ENCODE results near the gene ERI3. TPM values are rescaled to one million over a fixed set of nuclear protein-coding genes. Genes with fewer than 3 reads are reported as not detected.

The ERI3 gene
- total RNA-seq, 1 experiment from 2014 or later = 74.7 TPM

- TF ChIP-seq FOXP1 (CRISPR knock-in tag; IDR thresholded peaks at IDR 0.05; ENCODE audit: borderline replicate concordance) (no peak), CREM (CRISPR knock-in tag; IDR thresholded peaks at IDR 0.05) (no peak), HMGA2 (CRISPR knock-in tag; IDR thresholded peaks at IDR 0.05) (no peak), GTF2I (CRISPR knock-in tag; conservative IDR thresholded peaks at IDR 0.05) (no peak)
- TF ChIP-seq, protein P1, sequence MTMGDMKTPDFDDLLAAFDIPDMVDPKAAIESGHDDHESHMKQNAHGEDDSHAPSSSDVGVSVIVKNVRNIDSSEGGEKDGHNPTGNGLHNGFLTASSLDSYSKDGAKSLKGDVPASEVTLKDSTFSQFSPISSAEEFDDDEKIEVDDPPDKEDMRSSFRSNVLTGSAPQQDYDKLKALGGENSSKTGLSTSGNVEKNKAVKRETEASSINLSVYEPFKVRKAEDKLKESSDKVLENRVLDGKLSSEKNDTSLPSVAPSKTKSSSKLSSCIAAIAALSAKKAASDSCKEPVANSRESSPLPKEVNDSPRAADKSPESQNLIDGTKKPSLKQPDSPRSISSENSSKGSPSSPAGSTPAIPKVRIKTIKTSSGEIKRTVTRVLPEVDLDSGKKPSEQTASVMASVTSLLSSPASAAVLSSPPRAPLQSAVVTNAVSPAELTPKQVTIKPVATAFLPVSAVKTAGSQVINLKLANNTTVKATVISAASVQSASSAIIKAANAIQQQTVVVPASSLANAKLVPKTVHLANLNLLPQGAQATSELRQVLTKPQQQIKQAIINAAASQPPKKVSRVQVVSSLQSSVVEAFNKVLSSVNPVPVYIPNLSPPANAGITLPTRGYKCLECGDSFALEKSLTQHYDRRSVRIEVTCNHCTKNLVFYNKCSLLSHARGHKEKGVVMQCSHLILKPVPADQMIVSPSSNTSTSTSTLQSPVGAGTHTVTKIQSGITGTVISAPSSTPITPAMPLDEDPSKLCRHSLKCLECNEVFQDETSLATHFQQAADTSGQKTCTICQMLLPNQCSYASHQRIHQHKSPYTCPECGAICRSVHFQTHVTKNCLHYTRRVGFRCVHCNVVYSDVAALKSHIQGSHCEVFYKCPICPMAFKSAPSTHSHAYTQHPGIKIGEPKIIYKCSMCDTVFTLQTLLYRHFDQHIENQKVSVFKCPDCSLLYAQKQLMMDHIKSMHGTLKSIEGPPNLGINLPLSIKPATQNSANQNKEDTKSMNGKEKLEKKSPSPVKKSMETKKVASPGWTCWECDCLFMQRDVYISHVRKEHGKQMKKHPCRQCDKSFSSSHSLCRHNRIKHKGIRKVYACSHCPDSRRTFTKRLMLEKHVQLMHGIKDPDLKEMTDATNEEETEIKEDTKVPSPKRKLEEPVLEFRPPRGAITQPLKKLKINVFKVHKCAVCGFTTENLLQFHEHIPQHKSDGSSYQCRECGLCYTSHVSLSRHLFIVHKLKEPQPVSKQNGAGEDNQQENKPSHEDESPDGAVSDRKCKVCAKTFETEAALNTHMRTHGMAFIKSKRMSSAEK (CRISPR knock-in tag; IDR thresholded peaks at IDR 0.05; ENCODE audit: borderline replicate concordance) = no peak
Measured at GRCh38 chr1:44375547-44375946, 20.5 kb upstream of the ERI3 start (continued).

DNA sequence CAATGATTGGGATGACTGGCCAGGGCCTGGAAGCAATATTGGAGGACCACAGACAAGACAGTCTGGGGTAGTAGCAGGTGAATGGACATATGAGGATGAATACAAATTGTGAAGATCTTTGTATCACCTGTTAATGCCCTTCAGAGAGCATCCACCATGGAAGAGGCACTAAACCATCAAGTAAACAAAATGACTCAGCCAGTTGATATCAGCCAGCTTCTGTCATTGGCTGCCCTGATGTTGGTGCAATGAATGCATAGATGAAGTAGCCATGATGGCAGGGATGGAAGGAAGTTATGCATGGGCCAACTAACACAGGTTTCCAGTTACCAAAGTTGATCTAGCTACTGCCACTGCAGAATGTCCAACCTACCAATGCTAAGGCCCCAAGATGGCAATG, 16.1 kb upstream of the ERI3 start:
- H3K4me3 Mint-ChIP-seq = no peak overlapping the region
- peaks cover 20% of the 10 kb centered on the region for H3K27me3 Mint-ChIP-seq (ENCODE audit: low read depth)
- H3K9me3 Mint-ChIP-seq = no peaks in the 10 kb centered on the region
- no peaks in the 10 kb centered on the region for H3K36me3 Mint-ChIP-seq
- no peak for TF ChIP-seq TEAD4 (CRISPR knock-in tag; IDR thresholded peaks at IDR 0.05)
- no peak for TF ChIP-seq IRF2 (CRISPR knock-in tag; IDR thresholded peaks at IDR 0.05; ENCODE audit: borderline replicate concordance, low read depth)
- TF ChIP-seq ZNF138 (CRISPR knock-in tag; conservative IDR thresholded peaks at IDR 0.05) = no peak
- TF ChIP-seq ZNF219 (CRISPR knock-in tag; IDR thresholded peaks at IDR 0.05; ENCODE audit: borderline replicate concordance) = no peak
- TF ChIP-seq SP1 (CRISPR knock-in tag; conservative IDR thresholded peaks at IDR 0.05) = no peak
- TF ChIP-seq FOXP4 (CRISPR knock-in tag; IDR thresholded peaks at IDR 0.05) = no peak
- TF ChIP-seq, protein P2, sequence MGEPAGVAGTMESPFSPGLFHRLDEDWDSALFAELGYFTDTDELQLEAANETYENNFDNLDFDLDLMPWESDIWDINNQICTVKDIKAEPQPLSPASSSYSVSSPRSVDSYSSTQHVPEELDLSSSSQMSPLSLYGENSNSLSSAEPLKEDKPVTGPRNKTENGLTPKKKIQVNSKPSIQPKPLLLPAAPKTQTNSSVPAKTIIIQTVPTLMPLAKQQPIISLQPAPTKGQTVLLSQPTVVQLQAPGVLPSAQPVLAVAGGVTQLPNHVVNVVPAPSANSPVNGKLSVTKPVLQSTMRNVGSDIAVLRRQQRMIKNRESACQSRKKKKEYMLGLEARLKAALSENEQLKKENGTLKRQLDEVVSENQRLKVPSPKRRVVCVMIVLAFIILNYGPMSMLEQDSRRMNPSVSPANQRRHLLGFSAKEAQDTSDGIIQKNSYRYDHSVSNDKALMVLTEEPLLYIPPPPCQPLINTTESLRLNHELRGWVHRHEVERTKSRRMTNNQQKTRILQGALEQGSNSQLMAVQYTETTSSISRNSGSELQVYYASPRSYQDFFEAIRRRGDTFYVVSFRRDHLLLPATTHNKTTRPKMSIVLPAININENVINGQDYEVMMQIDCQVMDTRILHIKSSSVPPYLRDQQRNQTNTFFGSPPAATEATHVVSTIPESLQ (CRISPR knock-in tag; IDR thresholded peaks at IDR 0.05) = no peak
- no peak for TF ChIP-seq ELF4 (CRISPR knock-in tag; IDR thresholded peaks at IDR 0.05; ENCODE audit: low read depth)
- no peak for TF ChIP-seq ATF1 (CRISPR knock-in tag; IDR thresholded peaks at IDR 0.05)
- no peak for TF ChIP-seq NFE2L1 (CRISPR knock-in tag; IDR thresholded peaks at IDR 0.05)
- TF ChIP-seq ZNF317 (CRISPR knock-in tag; IDR thresholded peaks at IDR 0.05; ENCODE audit: borderline replicate concordance, low read depth) = no peak
- TF ChIP-seq, protein P3, sequence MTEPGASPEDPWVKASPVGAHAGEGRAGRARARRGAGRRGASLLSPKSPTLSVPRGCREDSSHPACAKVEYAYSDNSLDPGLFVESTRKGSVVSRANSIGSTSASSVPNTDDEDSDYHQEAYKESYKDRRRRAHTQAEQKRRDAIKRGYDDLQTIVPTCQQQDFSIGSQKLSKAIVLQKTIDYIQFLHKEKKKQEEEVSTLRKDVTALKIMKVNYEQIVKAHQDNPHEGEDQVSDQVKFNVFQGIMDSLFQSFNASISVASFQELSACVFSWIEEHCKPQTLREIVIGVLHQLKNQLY (CRISPR knock-in tag; IDR thresholded peaks at IDR 0.05) = no peak
- no peak for TF ChIP-seq ZMAT4 (CRISPR knock-in tag; IDR thresholded peaks at IDR 0.05)
- TF ChIP-seq ATF2 (CRISPR knock-in tag; IDR thresholded peaks at IDR 0.05; ENCODE audit: borderline replicate concordance, low read depth) = no peak
- TF ChIP-seq E2F1 (CRISPR knock-in tag; IDR thresholded peaks at IDR 0.05) = no peak
- H3K4me1 Mint-ChIP-seq = peaks cover 11% of the 10 kb centered on the region
- CTCF ChIA-PET = no interaction called here
- ATAC-seq = no peak
- no peak overlapping the region for H3K27ac Mint-ChIP-seq
- no peak for DNase-seq (ENCODE audit: low spot score)
- POLR2A ChIA-PET = no interaction called here

All from WTC11 (cell line).